Measurements from ENCODE around the gene IRAK3. TPM values are rescaled to one million over a fixed set of nuclear protein-coding genes. Genes with fewer than 3 reads are reported as not detected.

The IRAK3 gene
- total and polyA plus RNA-seq, 8 donors: 18.5 to 71.7 (median 35.7) TPM

DNA sequence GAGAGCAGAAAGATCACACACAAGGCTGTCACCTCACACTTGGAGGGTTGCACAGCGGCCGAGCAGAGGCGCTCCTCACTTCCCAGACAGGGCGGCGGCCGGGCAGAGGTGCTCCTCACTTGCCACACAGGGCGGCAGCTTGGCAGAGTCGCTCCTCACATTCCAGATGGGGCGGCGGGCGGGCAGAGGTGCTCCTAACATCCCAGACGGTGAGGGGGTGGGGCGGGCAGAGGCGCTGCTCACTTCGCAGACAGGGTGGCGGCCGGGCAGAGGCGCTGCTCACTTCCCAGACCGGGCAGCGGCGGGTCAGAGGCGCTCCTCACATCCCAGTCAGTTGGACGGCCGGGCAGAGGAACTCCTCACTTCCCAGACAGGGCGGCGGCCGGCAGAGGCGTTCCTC is 28.3 kb upstream of the IRAK3 start:
- TF ChIP-seq, protein P1, sequence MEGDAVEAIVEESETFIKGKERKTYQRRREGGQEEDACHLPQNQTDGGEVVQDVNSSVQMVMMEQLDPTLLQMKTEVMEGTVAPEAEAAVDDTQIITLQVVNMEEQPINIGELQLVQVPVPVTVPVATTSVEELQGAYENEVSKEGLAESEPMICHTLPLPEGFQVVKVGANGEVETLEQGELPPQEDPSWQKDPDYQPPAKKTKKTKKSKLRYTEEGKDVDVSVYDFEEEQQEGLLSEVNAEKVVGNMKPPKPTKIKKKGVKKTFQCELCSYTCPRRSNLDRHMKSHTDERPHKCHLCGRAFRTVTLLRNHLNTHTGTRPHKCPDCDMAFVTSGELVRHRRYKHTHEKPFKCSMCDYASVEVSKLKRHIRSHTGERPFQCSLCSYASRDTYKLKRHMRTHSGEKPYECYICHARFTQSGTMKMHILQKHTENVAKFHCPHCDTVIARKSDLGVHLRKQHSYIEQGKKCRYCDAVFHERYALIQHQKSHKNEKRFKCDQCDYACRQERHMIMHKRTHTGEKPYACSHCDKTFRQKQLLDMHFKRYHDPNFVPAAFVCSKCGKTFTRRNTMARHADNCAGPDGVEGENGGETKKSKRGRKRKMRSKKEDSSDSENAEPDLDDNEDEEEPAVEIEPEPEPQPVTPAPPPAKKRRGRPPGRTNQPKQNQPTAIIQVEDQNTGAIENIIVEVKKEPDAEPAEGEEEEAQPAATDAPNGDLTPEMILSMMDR (IDR thresholded peaks at IDR 0.05): no peak
- peaks cover 0 to 2% of the 10 kb centered on the region in 2 donors for H3K9me3 ChIP-seq
- no peak overlapping the region for H3K27ac ChIP-seq
- H3K27me3 ChIP-seq: no peaks in the 10 kb centered on the region
- no peak for ATAC-seq
- DNase-seq: peak in 1 of 4 donors; percentile 76
- peaks cover 0 to 30% of the 10 kb centered on the region in 2 donors for H3K36me3 ChIP-seq
- peaks cover 0 to 70% of the 10 kb centered on the region in 2 donors for H3K4me1 ChIP-seq
- no peak overlapping the region for H3K4me3 ChIP-seq
- intact Hi-C loops (cut with DNase I): no loop called here

- peaks cover 0 to 77% of the 10 kb centered on the region in 2 donors for H3K4me1 ChIP-seq
- TF ChIP-seq, protein P1 (IDR thresholded peaks at IDR 0.05): no peak
- intact Hi-C loops (cut with DNase I): no loop called here
- DNase-seq (peak in 2 of 4 donors; percentile 26 to 33), ATAC-seq (no peak)
- peaks cover 0 to 30% of the 10 kb centered on the region in 2 donors for H3K36me3 ChIP-seq
- peaks cover 0 to 2% of the 10 kb centered on the region in 2 donors for H3K9me3 ChIP-seq
- H3K4me3 ChIP-seq: no peak overlapping the region
- peak overlapping the region in 1 of 2 donors; percentile 70 for H3K27ac ChIP-seq
- H3K27me3 ChIP-seq: no peaks in the 10 kb centered on the region
Measured at GRCh38 chr12:66162701-66163100, 26.3 kb upstream of the IRAK3 start.

- peaks cover 0 to 30% of the 10 kb centered on the region in 2 donors for H3K36me3 ChIP-seq
- intact Hi-C loops (cut with DNase I): no loop called here
- DNase-seq: no peak
- peaks cover 0 to 82% of the 10 kb centered on the region in 2 donors for H3K4me1 ChIP-seq
- peak overlapping the region in 1 of 2 donors; percentile 70 for H3K27ac ChIP-seq
- H3K9me3 ChIP-seq: peaks cover 0 to 2% of the 10 kb centered on the region in 2 donors
- H3K27me3 ChIP-seq: no peaks in the 10 kb centered on the region
- no peak for ATAC-seq
- H3K4me3 ChIP-seq: no peak overlapping the region
- TF ChIP-seq, protein P1 (IDR thresholded peaks at IDR 0.05): no peak
Measured at GRCh38 chr12:66163289-66163688, 25.7 kb upstream of the IRAK3 start.

- intact Hi-C loops (cut with DNase I): no loop called here
- H3K27ac ChIP-seq: peak overlapping the region in 1 of 2 donors; percentile 70
Measured at GRCh38 chr12:66164349-66164821, 24.6 kb upstream of the IRAK3 start.

GRCh38 chr12:66165141-66165540 is 23.9 kb upstream of the IRAK3 start:
- Histone ChIP-seq H3K9me3 (peaks cover 0 to 2% of the 10 kb centered on the region in 2 donors), H3K4me1 (peaks cover 0 to 73% of the 10 kb centered on the region in 2 donors), H3K27ac (no peak overlapping the region), H3K4me3 (no peak overlapping the region), H3K27me3 (no peaks in the 10 kb centered on the region), H3K36me3 (peaks cover 0 to 17% of the 10 kb centered on the region in 2 donors)
- ATAC-seq (no peak), DNase-seq (no peak)
- intact Hi-C loops (cut with DNase I): no loop called here
- TF ChIP-seq, protein P1 (IDR thresholded peaks at IDR 0.05): no peak

More at GRCh38 chr12:66164349-66164821, 24.6 kb upstream of the IRAK3 start:
- no peak overlapping the region for H3K4me3 ChIP-seq
- H3K4me1 ChIP-seq: peaks cover 0 to 79% of the 10 kb centered on the region in 2 donors
- H3K27me3 ChIP-seq: no peaks in the 10 kb centered on the region
- ATAC-seq: no peak
- DNase-seq: no peak
- H3K9me3 ChIP-seq: peaks cover 0 to 2% of the 10 kb centered on the region in 2 donors
- TF ChIP-seq, protein P1 (IDR thresholded peaks at IDR 0.05): no peak
- H3K36me3 ChIP-seq: peaks cover 0 to 25% of the 10 kb centered on the region in 2 donors
